ENCODE results near the gene MACROD2. TPM values are rescaled to one million over a fixed set of nuclear protein-coding genes. Genes with fewer than 3 reads are reported as not detected.

The MACROD2 gene
- total RNA-seq, 1 experiment from 2014 or later: 3.4 TPM

- DNase-seq (ENCODE audit: low read depth): no peak
- in situ Hi-C loops (cut with HindIII; ENCODE audit: low pct_unique_long_range_greater_than_20kb, low sequenced_read_pairs): no loop called here
These were observed 2088.4 kb downstream of the MACROD2 start for GRCh38 chr20:16083639-16084280.

- in situ Hi-C loops (cut with HindIII; ENCODE audit: low pct_unique_long_range_greater_than_20kb, low sequenced_read_pairs): no loop called here
- DNase-seq (ENCODE audit: low read depth): no peak
These were observed 2099.9 kb downstream of the MACROD2 start for GRCh38 chr20:16095226-16095625.

DNA sequence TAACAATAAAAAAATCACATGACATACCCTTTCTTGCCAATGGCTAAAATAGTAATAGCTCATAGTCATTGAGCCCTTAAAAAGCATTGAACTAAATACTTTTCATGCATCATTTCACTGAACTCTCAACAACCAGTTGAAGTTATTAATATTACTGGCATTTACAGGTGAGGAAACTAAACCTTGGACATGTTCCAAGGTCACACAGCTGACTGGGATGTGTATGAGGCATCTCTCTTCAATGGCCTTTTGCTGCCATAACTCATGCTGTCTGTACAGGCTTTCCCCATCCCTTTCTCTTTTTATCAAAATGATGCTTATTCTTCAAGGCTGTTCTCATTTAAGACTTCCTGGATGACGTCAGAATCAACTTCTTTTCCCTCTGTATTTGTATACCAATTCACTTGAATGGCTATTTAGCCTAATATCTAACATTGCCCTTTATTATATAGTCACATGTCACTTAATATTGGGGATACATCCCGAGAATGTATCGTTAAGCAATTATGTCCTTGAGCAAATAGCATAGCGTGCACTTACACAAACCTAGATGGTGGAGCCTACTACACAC, 2101.5 kb downstream of the MACROD2 start:
- in situ Hi-C loops (cut with HindIII; ENCODE audit: low pct_unique_long_range_greater_than_20kb, low sequenced_read_pairs): no loop called here
- DNase-seq (ENCODE audit: low read depth): no peak

DNA sequence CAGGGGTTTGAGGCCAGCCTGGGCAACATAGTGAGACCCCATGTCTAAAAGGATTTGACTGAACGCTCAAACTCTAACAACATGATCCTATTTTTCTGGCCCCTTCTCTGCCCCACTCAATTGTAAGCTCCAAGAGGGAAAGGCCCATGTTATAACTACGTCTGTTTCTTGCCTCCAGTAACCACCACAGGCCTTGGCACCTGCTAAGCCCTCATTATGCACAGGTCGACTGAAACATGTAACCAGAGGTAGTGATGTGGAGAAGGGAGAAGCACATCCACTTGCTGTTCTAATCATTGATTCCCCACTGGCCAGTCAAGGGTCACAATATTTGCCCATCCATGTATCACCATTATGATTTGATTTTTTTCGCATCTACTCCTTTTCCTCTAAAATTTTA, 2102.5 kb downstream of the MACROD2 start:
- in situ Hi-C loops (cut with HindIII; ENCODE audit: low pct_unique_long_range_greater_than_20kb, low sequenced_read_pairs): no loop called here

GRCh38 chr20:16098890-16099639, 2103.7 kb downstream of the MACROD2 start:
- DNase-seq (ENCODE audit: low read depth): no peak

More for the DNA sequence above, 2102.5 kb downstream of the MACROD2 start:
- no peak for DNase-seq (ENCODE audit: low read depth)

DNA sequence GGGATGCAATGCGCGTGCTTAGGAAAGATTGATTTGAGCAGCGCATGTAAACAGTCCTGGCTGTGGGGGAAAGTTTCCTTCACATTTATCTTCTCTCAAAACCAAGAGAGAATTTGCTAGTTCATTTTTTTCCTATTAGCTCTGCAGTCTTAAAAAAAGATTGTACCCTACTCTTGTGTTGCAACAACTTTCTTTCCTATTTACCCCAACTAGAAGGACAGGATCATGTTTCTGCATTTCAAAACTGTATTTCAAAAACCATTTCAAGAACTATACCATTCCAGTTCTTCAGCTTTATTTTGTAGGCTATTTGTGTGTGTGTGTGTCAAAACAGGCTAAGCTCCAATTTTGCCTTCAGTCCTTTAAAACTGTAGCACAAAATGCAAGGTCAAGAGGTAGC, 2104.8 kb downstream of the MACROD2 start:
- in situ Hi-C loops (cut with HindIII; ENCODE audit: low pct_unique_long_range_greater_than_20kb, low sequenced_read_pairs): no loop called here
- DNase-seq (ENCODE audit: low read depth): no peak

More at GRCh38 chr20:16098890-16099639, 2103.7 kb downstream of the MACROD2 start:
- in situ Hi-C loops (cut with HindIII; ENCODE audit: low pct_unique_long_range_greater_than_20kb, low sequenced_read_pairs): no loop called here

GRCh38 chr20:16100767-16101166, 2105.5 kb downstream of the MACROD2 start:
- in situ Hi-C loops (cut with HindIII; ENCODE audit: low pct_unique_long_range_greater_than_20kb, low sequenced_read_pairs): no loop called here
- no peak for DNase-seq (ENCODE audit: low read depth)

Other genes starting within 250 kb of the MACROD2 start
- gene ESF1, start 210.6 kb upstream of the MACROD2 start, total RNA-seq (2014; rRNA removed; shearing (Covaris generic); ENCODE audit: low replicate concordance): 5.3 and 8.9 TPM in 2 replicates
- 13.1 and 49.7 TPM in 2 replicates for gene NDUFAF5, start 210.5 kb upstream of the MACROD2 start, total RNA-seq (2014; rRNA removed; shearing (Covaris generic); ENCODE audit: low replicate concordance)
- gene SEL1L2, start 4.9 kb upstream of the MACROD2 start, total RNA-seq (2014; rRNA removed; shearing (Covaris generic); ENCODE audit: low replicate concordance): not detected in 2 replicates